Activated CD8-positive, alpha-beta memory T cell treated with anti-CD3 and anti-CD28 coated beads for 4 hours (primary cell): ENCODE measurements around the gene LPP.

Experiments
- DNase-seq, 2 donors: peaks; one replicate each; pipeline ENCODE4 v3.0.0-alpha.2; 2020; ENCODE audit warnings: low read depth in 2 of 2

Gene LPP

DNA sequence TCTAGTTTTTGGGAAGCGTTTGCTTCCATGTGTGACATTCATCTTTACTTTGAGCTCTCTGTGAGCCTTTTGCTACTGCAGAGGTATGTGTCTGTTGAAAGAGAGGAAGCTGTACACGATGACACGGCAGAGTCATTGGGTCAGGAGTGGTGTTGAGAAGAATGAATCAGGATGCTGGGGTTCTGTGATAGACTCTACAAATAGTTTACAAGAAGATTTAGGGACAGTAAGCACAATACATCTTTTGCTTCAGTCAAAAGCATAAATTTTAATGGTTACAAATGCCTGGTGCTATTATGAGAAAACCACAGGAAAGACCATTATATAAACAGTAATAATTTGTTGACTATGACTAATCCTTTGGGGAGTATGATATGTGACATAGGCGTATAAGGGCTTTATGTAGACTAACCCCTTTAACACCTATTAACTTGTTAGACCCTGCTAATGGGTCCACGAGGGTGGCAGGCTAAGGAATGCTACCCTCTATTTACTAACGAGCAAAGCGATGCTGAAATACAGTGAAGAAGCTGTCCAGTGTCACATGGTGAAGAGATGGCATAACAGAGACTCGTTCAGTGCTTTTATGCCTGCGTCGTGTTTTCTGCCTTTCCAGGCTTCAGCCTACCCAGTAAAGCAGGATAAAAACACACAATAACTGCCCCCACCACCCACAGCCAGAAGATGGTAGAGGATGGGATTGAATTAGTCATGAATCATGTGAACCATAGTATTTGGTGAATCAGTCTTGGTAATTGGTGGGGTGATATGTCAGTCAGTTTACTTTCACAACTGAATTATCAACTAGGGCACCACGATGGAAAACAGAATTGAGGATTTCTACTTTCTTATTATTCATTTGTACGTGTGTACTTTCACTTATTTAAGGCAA lies 118.8 kb downstream of the LPP start:
- DNase-seq = no peak

- no peak for DNase-seq
Measured at GRCh38 chr3:188274249-188274915, 120.4 kb downstream of the LPP start.

DNA sequence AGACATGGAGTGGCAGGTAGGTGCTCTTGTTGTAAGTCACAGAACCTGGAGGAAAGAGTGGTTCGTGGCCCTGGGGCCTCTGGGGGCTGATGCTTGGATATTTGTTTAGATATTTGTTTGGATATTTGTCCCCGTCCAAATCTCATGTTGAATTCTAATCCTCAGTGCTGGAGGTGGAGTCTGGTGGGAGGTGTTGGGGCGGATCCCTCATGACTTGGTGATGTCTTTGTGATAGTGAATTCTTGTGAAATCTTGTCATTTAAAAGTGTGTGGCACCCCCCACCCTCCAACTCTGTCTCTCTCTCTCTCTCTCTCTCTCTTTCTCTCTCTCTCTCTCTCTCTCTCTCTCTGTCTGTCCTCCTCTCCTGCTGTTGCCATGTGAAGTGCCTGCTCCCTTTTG lies 122.4 kb downstream of the LPP start:
- no peak for DNase-seq

DNA sequence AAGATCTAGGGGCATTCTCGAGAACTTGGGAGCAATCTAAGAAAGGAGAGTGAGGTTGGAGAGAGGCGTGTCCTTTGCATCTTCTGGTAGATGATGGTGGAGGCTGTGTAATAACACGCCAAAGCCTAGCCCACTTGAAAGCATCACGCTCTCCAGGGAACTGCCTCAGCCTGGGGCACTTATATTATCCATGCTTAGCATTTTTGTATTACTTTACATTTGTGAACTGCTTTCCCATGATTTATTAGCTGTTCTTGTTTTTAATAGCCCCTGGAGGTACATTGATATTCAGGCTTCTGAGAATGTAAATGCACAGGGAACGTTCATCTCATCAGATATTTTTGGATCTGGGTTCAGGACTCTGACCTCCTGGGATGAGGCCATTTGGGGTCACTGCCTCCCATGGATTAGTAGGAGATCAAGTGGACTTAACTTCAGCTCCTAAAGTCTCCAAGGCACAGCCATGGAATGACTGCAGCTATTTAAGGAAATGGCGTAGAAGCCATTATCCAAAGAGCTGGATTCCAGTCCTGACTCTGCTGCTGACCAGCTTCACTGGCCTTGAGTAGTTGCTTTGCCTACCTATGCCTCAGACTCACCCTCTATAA lies 124.9 kb downstream of the LPP start:
- DNase-seq = no peak

DNA sequence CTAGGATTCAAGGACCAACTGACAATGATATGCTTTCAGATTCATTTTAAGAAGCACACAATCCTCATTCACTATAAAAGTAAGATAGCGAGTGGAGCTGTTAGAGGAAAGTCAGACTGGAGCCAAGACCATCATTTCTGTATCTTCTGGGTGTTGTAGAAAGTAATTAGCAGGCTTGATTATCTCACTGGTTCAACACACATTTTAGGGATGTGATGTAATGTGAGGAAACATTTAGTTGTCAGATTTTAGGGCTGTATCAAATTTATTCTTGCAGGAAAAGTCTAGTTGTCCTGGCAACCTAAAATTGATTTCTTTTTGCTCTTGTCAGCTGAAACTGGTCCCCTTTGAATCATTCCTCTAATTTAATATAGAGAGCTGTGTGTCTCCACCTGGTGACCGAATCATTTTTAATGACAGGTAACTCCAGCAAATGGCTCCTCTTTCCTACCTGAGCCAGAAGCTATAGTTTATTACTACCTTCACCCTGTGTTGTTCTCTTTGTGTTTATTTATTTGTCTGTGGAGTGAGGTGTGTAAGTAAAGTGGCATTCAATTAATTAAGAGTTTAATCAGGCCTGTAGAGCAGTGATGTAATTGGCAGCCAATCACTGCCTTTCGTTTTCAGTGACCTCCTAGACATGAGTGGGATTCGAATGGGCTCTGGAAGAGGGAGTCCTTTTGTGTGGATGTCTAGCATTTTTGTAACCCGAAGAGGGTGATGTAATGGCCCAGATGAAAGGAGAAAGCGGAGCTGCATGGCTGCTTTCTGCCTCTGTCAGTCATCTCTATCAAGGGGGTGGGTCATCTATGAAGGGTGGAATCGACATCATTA lies 125.8 kb downstream of the LPP start:
- no peak for DNase-seq

GRCh38 chr3:188280627-188281026 lies 126.7 kb downstream of the LPP start:
- DNase-seq = no peak

DNA sequence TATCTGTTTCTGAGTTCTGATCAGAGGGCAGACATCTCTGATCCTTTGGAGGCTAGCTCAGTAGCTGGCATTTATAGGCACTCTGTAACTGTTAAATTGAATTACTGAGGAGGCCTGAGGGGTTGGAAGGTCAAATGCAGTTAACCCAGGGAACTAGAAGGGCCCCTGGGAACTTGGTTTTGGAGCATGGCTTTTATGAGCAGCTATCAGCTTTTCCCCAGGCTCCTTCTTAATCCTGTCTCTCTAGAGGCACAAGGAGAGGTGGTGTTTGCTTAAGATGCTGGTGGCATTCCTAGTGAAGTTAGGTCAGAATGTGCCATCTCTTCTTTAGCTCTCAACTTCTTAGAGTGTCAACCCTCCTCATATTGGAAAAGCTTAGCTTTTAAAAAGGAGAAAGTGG lies 128.9 kb downstream of the LPP start:
- no peak for DNase-seq

GRCh38 chr3:188283347-188283746 lies 129.4 kb downstream of the LPP start:
- DNase-seq = no peak

GRCh38 chr3:188284455-188285212 lies 130.7 kb downstream of the LPP start:
- DNase-seq = no peak

- DNase-seq = no peak
Measured at GRCh38 chr3:188286087-188286513, 132.1 kb downstream of the LPP start.

DNA sequence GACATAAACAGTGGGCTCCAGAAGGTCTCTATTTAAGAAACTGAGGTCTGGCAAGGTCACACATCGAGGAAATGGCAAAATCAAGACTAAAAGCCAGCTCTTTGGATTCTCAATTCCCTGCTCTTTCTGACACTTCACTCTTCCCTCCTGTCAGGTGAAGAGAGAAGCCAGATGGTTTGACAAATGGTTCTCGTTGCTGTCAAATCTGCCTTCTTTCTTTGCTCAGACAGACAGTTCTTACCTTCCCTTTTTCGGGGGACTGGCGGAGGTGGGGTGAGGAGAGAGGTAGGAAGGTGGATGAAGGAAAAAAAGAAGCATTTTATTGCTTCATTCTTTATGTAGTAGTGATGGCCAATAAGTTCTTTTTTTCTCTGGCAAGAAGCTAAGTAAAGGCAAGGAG lies 133.4 kb downstream of the LPP start:
- no peak for DNase-seq

GRCh38 chr3:188287762-188288505 lies 134.0 kb downstream of the LPP start:
- no peak for DNase-seq

GRCh38 chr3:188292251-188292650 lies 138.3 kb downstream of the LPP start:
- no peak for DNase-seq

GRCh38 chr3:188292827-188293226 lies 138.9 kb downstream of the LPP start:
- DNase-seq = no peak

DNA sequence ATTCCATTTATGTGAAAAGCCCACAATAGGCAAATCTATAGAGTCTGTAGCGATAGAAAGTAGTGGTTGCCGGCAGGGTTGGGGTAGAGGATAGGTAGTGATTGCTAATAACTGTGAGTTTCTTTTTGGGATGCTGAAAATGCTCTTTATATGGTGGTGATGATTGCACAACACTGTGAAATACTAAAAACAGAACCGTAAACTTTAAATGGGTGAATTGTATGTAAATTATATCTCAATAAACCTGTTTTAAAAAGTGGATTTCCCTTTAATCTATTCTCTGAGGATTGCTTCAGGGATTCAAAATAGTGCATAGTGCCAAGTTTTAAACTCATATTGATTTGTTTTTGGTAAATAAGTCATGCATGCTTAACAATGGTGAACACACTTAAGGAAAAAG lies 140.2 kb downstream of the LPP start:
- no peak for DNase-seq

- no peak for DNase-seq
Measured at GRCh38 chr3:188294823-188295487, 141.0 kb downstream of the LPP start.

GRCh38 chr3:188295876-188296275 lies 141.9 kb downstream of the LPP start:
- no peak for DNase-seq

DNA sequence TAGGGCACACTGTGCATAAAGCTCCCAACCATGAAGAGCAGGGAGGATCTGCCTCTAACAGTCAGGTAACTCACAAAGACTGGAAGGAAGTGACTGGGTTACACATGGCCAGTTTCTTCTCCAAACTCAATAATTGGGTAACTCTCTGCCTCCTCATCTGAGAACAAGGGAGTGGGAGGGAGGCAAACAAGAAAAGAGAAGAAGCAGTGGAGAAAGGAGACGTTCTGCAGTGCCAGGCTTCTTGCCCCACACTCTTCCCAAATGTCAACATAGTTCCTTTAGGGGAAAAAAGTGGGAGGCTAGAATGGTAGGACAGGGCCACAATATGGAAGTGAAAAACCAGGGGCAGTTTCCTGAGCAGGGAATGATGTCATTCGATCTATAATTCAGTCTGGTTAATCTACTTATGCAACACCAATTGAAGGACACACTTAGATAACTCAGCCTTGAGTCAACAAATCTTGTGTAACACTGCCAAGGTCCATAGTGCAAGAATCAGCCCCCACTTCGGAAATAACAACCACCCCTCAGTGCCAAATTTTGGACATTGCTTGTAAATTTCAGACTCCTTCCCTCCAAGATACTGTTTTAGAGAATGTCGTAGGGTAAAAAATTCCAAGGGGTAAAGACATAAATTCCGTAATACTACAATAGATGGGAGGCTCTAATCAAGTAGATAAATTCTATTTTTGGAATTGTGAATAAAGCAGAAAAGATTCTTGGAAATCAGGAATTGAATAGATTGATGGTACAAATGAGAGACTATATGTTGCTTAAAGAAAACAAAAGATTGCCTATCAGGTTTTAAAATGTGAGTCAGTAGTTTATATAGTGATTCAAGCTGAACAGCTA lies 143.0 kb downstream of the LPP start:
- DNase-seq = no peak

DNA sequence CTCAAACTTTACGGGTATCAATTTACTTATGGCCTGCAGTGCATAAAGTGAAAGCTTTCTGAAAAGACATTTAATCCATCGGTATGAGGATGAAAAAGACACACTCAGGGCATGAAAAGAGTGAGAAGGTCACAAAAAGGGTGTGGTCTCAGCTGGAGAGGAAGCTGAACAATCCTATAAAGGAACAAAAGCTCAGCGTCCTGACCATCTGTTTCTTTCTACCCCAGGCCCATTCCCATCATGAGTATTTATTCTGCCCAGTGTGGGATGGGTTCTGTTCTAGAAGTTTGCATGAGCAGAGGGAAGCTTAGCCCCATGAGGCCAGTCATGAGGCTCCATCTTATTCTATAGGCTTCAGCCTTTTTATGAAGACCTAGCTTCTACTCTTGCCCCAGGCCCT lies 144.6 kb downstream of the LPP start:
- no peak for DNase-seq
